T47D (cell line): ENCODE measurements around the gene SPX.

Experiments
- DNase-seq, 2 experiments: peaks; one replicate each; pipeline versions ENCODE4 v3.0.0 to v3.0.0-alpha.2; 2011 to 2012; ENCODE audit warnings: low read depth in 1 of 2, low spot score in 1 of 2
- JUND ChIP-seq: IDR thresholded peaks from 2 replicates; pipeline ENCODE4 v1.6.1; 2012; ENCODE audit warnings: low read depth
- in situ Hi-C: cut with HindIII; loops from 2 replicates; pipeline ENCODE4 v1.10.0; 2016; ENCODE audit warnings: low sequenced_read_pairs, low pct_unique_long_range_greater_than_20kb

Gene SPX

DNA sequence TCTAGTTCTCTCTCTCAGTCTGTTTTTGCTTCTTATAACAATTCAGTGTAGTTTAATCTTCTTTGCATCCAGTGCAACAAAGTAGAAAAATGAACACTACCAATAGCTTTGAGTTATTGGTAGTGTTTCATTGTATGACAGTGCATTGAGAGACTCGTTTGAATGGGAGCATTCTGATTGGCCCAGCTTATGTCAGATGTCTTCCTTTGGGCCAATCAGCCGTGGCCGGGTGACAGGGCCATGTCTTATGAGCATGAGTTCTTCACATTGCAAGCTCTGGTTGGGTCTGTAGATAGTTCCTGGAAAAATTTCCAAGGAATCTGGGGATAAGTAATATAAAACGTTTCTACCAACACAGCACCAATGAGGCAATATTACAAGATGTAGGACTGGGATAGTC is 42.0 kb downstream of the SPX start:
- no peak for TF ChIP-seq JUND
- in situ Hi-C loops = no loop called here
- peak in 1 of 2 experiments; percentile 34 for DNase-seq

DNA sequence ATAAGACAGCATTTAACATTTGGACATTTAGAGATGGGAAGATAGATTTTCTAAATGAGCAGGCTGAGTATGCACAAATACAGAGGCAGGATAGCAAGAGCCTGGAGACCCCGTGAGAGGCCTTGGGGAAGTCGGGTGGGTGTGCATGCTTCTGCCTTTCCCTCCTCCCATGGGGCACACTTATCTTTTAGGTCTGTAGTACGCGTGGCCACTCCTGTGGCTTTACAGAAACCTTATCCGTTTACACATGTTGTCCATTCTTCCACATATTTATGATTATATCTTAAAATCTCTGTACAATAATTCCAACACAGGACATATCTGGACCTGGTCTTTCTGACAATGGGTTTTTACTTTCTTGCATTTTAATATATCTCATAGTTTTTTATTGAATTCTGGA is 45.0 kb downstream of the SPX start:
- in situ Hi-C loops = no loop called here

GRCh38 chr12:21573733-21574358 is 47.8 kb downstream of the SPX start:
- TF ChIP-seq JUND = no peak
- in situ Hi-C loops = no loop called here
- no peak for DNase-seq

More for the DNA sequence above, 45.0 kb downstream of the SPX start:
- DNase-seq = no peak
- TF ChIP-seq JUND = no peak

DNA sequence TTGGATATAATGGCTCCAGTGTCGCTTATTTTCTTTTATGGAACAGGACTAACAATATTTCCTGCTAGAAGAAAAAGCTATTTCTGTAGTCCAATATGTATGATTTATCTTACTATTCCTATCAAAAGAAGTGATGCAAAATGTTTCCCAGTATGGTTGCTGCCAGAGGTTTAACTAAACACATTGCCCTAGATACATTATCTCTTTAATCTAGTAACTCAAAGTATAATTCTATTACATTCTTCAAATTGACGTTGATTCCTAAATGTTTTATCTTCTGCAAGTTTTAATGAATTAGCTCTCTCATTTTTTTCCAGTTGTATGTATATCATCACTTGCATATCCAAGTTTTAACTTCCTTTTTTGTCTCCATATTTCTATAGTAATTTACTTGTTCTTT is 50.3 kb downstream of the SPX start:
- in situ Hi-C loops = no loop called here
- no peak for DNase-seq
- TF ChIP-seq JUND = no peak

GRCh38 chr12:21577516-21577915 is 51.4 kb downstream of the SPX start:
- in situ Hi-C loops = no loop called here
- no peak for TF ChIP-seq JUND

GRCh38 chr12:21580748-21581516 is 54.8 kb downstream of the SPX start:
- no peak for DNase-seq
- in situ Hi-C loops = no loop called here
- TF ChIP-seq JUND = no peak

More at GRCh38 chr12:21577516-21577915, 51.4 kb downstream of the SPX start:
- DNase-seq = no peak
